GM12878 (cell line): Measurements from ENCODE around the gene PRR29. TPM values are rescaled to one million over a fixed set of nuclear protein-coding genes. Genes with fewer than 3 reads are reported as not detected.

Source experiments
- CREM ChIP-seq: IDR thresholded peaks from 2 replicates; pipeline ENCODE4 v1.6.1; 2014; ENCODE audit warnings: antibody characterized with exemption, low read depth
- LARP7 ChIP-seq: fragments of 450-650 bp; IDR thresholded peaks from 2 replicates; pipeline ENCODE4 v1.6.1; 2017; ENCODE audit warnings: mild to moderate bottlenecking
- RELB ChIP-seq: fragments of 450-650 bp; IDR thresholded peaks from 2 replicates; pipeline ENCODE4 v1.6.1; 2017; ENCODE audit warnings: low read depth, mild to moderate bottlenecking, moderate library complexity
- TARDBP ChIP-seq: IDR thresholded peaks from 2 replicates; pipeline ENCODE4 v1.6.1; 2016; ENCODE audit warnings: borderline replicate concordance
- polyA plus RNA-seq, 11 experiments: library from polyadenylated mRNA; depleted of rRNA in 4 of 11; unstranded in 6 of 11; stranded (reverse) in 5 of 11; fragments of >200 nt; fragmentation: Nextera tagmentation in 4 of 11; fragmentation: Illumina TruSeq in 1 of 11; extraction: Ambion mirVana in 4 of 11; extraction: Trizol in 1 of 11; gene quantifications; 1 replicate in 1 of 11; 2 replicates in 10 of 11; pipeline versions ENCODE4 v1.2.1 to v1.2.3, GENCODE V29; 2011 to 2016; ENCODE audit warnings: inconsistent platforms in 2 of 11, missing spikeins in 2 of 11, low read depth in 1 of 11
- total RNA-seq, 4 experiments: library from RNA; depleted of rRNA in 3 of 4; stranded (reverse); fragments of >200 nt in 3 of 4; fragmentation: Illumina TruSeq in 1 of 4; extraction: Trizol in 1 of 4; gene quantifications; 2 replicates each; pipeline versions ENCODE4 v1.2.1 to v1.2.3, GENCODE V29; 2013 to 2021
- TF ChIP-seq, protein P1 (sequence below): fragments of 450-650 bp; IDR thresholded peaks from 2 replicates; pipeline ENCODE4 v1.6.1; 2017; ENCODE audit warnings: mild to moderate bottlenecking, moderate library complexity

The PRR29 gene
- total and polyA plus RNA-seq, 10 of the 15 experiments (the other 5 are each of a cell fraction or from before 2014, with no cell fraction given), result 0.01 to 2.4 (median 0.18) TPM; not detected in 3

GRCh38 chr17:64016974-64017373, 18.8 kb downstream of the PRR29 start (continued):
- TF ChIP-seq, protein P1, sequence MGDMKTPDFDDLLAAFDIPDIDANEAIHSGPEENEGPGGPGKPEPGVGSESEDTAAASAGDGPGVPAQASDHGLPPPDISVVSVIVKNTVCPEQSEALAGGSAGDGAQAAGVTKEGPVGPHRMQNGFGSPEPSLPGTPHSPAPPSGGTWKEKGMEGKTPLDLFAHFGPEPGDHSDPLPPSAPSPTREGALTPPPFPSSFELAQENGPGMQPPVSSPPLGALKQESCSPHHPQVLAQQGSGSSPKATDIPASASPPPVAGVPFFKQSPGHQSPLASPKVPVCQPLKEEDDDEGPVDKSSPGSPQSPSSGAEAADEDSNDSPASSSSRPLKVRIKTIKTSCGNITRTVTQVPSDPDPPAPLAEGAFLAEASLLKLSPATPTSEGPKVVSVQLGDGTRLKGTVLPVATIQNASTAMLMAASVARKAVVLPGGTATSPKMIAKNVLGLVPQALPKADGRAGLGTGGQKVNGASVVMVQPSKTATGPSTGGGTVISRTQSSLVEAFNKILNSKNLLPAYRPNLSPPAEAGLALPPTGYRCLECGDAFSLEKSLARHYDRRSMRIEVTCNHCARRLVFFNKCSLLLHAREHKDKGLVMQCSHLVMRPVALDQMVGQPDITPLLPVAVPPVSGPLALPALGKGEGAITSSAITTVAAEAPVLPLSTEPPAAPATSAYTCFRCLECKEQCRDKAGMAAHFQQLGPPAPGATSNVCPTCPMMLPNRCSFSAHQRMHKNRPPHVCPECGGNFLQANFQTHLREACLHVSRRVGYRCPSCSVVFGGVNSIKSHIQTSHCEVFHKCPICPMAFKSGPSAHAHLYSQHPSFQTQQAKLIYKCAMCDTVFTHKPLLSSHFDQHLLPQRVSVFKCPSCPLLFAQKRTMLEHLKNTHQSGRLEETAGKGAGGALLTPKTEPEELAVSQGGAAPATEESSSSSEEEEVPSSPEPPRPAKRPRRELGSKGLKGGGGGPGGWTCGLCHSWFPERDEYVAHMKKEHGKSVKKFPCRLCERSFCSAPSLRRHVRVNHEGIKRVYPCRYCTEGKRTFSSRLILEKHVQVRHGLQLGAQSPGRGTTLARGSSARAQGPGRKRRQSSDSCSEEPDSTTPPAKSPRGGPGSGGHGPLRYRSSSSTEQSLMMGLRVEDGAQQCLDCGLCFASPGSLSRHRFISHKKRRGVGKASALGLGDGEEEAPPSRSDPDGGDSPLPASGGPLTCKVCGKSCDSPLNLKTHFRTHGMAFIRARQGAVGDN, result no peak
- TF ChIP-seq LARP7 (no peak), CREM (no peak), TARDBP (no peak), RELB (no peak)
- TF ChIP-seq, all 136 proteins: peak for 0
